Dendritic cell treated with granulocyte-macrophage colony-stimulating factor and Interleukin-4, amounts not matched to agents 40 ng/mL and 50 ng/mL, for 4 days (primary cell): ENCODE results near the gene TRIB2.

Experiments
- H3K27ac Mint-ChIP-seq: one replicate; pipeline ENCODE4 v1.8.0; 2022; ENCODE audit warnings: mild to moderate bottlenecking, mixed read lengths
- H3K27me3 Mint-ChIP-seq: one replicate; pipeline ENCODE4 v1.8.0; 2022; ENCODE audit warnings: mild to moderate bottlenecking, mixed read lengths
- H3K36me3 Mint-ChIP-seq: one replicate; pipeline ENCODE4 v1.8.0; 2022; ENCODE audit warnings: low read depth, mixed read lengths
- H3K4me1 Mint-ChIP-seq: one replicate; pipeline ENCODE4 v1.8.0; 2022; ENCODE audit warnings: low read depth, mixed read lengths
- H3K4me3 Mint-ChIP-seq: one replicate; pipeline ENCODE4 v1.8.0; 2022; ENCODE audit warnings: mild to moderate bottlenecking, moderate library complexity, mixed read lengths
- H3K9me3 Mint-ChIP-seq: one replicate; pipeline ENCODE4 v1.8.0; 2022; ENCODE audit warnings: mixed read lengths
- intact Hi-C: fragments of 100-400 bp; cut with micrococcal nuclease; formaldehyde crosslinking; loops from one replicate; pipeline ENCODE4 v1.15.0; 2022

Gene TRIB2

GRCh38 chr2:12708508-12709206 lies 8.1 kb upstream of the TRIB2 start:
- Mint-ChIP-seq H3K27ac (no peak overlapping the region), H3K4me1 (peaks cover 6% of the 10 kb centered on the region), H3K9me3 (peaks cover 11% of the 10 kb centered on the region), H3K4me3 (no peak overlapping the region), H3K36me3 (no peaks in the 10 kb centered on the region), H3K27me3 (peaks cover 14% of the 10 kb centered on the region)
- intact Hi-C loops, result no loop called here

DNA sequence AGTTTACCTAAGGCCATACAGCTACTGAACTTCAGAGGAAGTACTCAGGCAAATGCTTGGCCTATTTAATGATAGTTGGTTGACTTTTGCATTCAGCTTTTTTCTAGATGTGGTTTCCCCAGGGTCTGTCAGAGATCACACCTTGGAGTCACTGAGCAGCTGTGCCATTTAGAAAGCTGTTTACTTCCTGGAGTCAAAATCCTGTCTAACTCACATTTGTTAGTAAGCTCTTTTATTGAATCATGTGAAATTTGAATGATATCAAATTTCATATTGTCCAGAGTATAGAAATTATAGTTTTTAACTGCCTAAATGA lies 7.6 kb upstream of the TRIB2 start:
- Mint-ChIP-seq H3K9me3 (peaks cover 11% of the 10 kb centered on the region), H3K36me3 (no peaks in the 10 kb centered on the region), H3K27ac (no peak overlapping the region), H3K27me3 (peaks cover 11% of the 10 kb centered on the region), H3K4me1 (peaks cover 6% of the 10 kb centered on the region), H3K4me3 (no peak overlapping the region)
- intact Hi-C loops, result no loop called here

- H3K9me3 Mint-ChIP-seq, result peaks cover 5% of the 10 kb centered on the region
- peaks cover 1% of the 10 kb centered on the region for H3K4me1 Mint-ChIP-seq
- H3K27me3 Mint-ChIP-seq, result peaks cover 19% of the 10 kb centered on the region
- intact Hi-C loops, result no loop called here
- no peak overlapping the region for H3K4me3 Mint-ChIP-seq
- H3K27ac Mint-ChIP-seq, result no peak overlapping the region
- no peaks in the 10 kb centered on the region for H3K36me3 Mint-ChIP-seq
Observed at GRCh38 chr2:12710301-12710700, 6.4 kb upstream of the TRIB2 start.

- Mint-ChIP-seq H3K4me3 (no peak overlapping the region), H3K27ac (no peak overlapping the region), H3K27me3 (peaks cover 29% of the 10 kb centered on the region), H3K9me3 (no peaks in the 10 kb centered on the region), H3K4me1 (peaks cover 6% of the 10 kb centered on the region), H3K36me3 (no peaks in the 10 kb centered on the region)
- intact Hi-C loops, result no loop called here
Observed at GRCh38 chr2:12711339-12711738, 5.4 kb upstream of the TRIB2 start.

DNA sequence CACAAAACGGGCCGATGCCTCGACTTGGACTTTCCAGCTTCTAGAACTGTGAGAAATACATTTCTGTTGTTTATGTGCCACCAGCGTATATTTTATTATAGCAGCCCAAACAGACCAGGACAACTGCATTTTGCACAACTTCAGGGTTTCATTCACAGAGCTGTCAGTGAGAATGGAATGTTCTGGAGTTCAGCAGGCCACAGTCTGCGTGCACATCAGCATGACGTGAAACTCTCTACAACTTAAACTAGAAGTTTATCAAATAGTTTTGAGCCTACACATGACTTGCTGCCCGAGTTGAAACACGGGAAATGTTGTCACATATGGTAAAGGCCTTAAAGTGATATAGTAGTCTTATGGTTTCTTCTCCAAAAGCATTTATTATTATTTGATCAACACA lies 3.9 kb upstream of the TRIB2 start:
- Mint-ChIP-seq H3K27ac (no peak overlapping the region), H3K36me3 (peaks cover 12% of the 10 kb centered on the region), H3K4me3 (no peak overlapping the region), H3K4me1 (peaks cover 9% of the 10 kb centered on the region), H3K27me3 (peaks cover 41% of the 10 kb centered on the region), H3K9me3 (no peaks in the 10 kb centered on the region)
- intact Hi-C loops, result loop anchor here (2.0 kb wide), 1 partner anchor 890 kb away; no protein-coding TSS in a partner anchor

DNA sequence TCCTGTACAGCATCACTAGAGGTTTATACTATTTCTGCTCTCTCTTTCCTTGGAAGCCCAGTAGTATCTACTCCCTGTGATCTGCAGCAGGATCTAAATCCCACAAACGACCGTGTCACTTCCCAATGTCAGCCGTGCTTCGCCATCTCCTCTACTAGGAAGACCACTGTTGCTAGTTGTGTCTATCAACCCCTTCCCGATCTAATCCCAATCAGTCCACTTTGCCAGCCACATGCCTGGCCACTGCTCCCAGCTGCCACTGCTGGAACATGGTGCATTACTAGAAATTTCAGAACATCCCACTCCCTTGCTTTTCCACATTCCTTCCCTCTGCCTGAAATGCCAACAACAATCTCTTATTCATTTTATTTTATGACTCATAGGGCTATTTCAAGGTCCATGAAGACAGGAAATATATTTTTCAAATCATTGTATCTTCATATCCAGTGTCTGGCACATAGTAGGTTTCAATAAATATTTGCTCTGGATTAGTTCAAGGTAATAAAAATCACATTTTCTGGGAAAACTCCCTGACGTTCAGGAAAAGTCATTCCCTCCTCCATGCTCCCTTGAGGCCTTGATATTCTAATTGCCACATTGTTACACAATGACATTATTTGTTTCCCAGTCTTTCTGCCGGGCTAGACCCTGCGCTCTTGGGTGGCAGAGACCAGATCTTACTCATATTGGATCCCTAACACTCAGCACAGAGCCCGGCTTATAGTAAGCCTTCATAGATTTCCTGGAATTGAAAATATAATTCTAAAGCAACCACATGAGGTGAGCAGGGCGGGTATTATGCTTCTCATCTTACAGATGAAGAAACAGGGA lies 2.1 kb upstream of the TRIB2 start:
- Mint-ChIP-seq H3K36me3 (peaks cover 19% of the 10 kb centered on the region), H3K27ac (no peak overlapping the region), H3K9me3 (no peaks in the 10 kb centered on the region), H3K4me1 (peaks cover 26% of the 10 kb centered on the region), H3K27me3 (peaks cover 58% of the 10 kb centered on the region), H3K4me3 (no peak overlapping the region)
- intact Hi-C loops, result loop anchor here (5.0 kb wide), 1 partner anchor 293 kb away; no protein-coding TSS in a partner anchor

- Mint-ChIP-seq H3K4me3 (no peak overlapping the region), H3K4me1 (peaks cover 34% of the 10 kb centered on the region), H3K27ac (peak overlapping the region; percentile 90), H3K36me3 (peaks cover 19% of the 10 kb centered on the region), H3K9me3 (no peaks in the 10 kb centered on the region), H3K27me3 (peaks cover 59% of the 10 kb centered on the region)
- intact Hi-C loops, result loop anchor here (1.0 to 5.0 kb wide), 3 partner anchors 292 to 887 kb away; no protein-coding TSS in a partner anchor
Observed at GRCh38 chr2:12715258-12716031, 1.3 kb upstream of the TRIB2 start.

DNA sequence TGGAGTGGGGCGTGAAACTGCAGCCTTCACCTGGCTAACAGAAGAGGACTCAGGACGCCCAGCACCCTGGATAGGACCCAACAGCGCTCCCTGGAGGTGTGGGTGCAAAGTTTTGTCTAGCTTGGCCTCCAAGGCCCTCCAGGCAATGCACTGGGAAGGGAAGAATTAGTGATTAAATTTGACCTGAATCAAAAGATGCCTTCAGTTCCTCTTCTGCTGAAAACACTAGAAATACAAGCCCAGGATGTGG lies 779 bp upstream of the TRIB2 start:
- no peaks in the 10 kb centered on the region for H3K9me3 Mint-ChIP-seq
- peaks cover 19% of the 10 kb centered on the region for H3K36me3 Mint-ChIP-seq
- H3K4me3 Mint-ChIP-seq, result peak overlapping the region; percentile 96
- H3K4me1 Mint-ChIP-seq, result peaks cover 36% of the 10 kb centered on the region
- peak overlapping the region; percentile 90 for H3K27ac Mint-ChIP-seq
- peaks cover 59% of the 10 kb centered on the region for H3K27me3 Mint-ChIP-seq
- intact Hi-C loops, result loop anchor here (1.0 to 5.0 kb wide), 3 partner anchors 291 to 887 kb away; no protein-coding TSS in a partner anchor

DNA sequence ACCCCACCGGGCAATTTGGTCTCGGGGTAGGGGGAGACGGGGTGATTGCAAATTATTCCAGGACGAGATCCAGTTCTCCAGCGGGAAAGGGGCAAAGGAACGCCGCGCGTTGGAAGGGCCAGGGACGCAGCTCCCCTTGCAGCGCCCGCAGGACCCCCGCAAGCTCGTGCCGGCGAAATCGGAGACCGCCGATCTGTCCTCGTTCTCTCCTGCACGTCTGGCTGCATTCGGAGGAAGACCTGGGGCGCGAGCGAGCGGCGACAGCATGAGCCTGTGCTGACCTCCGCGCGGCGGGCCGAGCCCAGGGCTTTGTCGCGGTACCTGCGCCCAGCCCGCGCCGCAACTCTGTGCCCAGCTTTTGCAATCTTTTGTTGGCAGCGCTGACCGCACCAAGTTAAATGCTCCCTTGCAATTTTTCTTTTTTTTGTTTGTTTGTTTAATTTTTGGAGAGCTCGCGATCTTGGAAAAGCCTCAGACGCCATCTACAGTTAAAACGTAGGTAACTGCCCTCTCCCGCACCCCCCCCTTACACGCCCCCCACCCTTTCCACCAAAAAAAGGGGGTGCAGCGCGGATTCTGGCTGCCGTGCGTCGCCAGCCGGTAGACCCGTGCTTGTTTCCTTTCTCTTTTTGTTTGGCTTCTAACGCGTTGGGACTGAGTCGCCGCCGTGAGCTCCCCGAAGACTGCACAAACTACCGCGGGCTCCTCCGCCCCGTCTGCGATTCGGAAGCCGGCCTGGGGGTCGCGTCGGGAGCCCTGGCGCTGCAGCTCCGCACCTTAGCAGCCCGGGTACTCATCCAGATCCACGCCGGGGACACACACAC lies 667 bp downstream of the TRIB2 start:
- Mint-ChIP-seq H3K27me3 (peaks cover 56% of the 10 kb centered on the region), H3K4me3 (peak overlapping the region; percentile 96), H3K4me1 (peaks cover 46% of the 10 kb centered on the region), H3K9me3 (no peaks in the 10 kb centered on the region), H3K27ac (peak overlapping the region; percentile 90), H3K36me3 (peaks cover 19% of the 10 kb centered on the region)
- intact Hi-C loops, result loop anchor here (2.0 to 5.0 kb wide), 3 partner anchors 213 to 889 kb away; no protein-coding TSS in a partner anchor

GRCh38 chr2:12718015-12718671 lies 1.4 kb downstream of the TRIB2 start:
- no peaks in the 10 kb centered on the region for H3K9me3 Mint-ChIP-seq

DNA sequence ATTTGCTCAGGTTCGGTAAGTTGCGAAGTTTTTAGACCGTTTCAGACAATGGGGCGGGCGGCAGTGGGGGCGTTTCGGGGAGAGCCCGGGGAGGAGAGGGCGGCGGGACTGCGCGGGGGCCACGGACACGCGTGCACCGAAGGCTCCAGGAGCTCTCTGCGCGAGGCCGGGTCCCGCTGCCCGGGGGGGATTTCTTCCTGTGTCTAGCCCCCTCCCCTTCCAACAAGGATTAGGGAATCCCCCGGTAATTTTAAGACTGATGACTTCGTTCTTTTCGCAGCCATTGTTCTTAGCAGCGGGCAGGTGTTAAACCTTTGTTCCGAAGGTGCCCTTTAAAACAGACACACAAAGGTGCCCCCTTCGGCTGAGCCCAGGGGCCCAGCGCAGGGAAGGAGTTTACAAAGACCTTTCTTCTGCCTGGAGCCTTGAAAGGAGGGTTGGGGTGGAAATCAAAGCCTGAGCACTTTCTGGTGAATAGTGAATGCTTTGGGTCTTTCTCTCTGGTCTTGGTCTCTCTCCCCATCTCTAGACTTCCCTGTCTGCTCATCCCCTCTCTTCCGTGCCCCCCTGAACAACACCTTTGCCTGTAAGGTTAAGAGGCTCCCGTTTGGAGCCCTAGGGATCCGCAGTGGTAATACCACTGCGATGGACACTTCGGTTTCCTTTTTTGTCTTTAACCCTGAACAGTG lies 2.1 kb downstream of the TRIB2 start:
- peaks cover 27% of the 10 kb centered on the region for H3K36me3 Mint-ChIP-seq
- H3K27ac Mint-ChIP-seq, result peak overlapping the region; percentile 90
- peak overlapping the region; percentile 96 for H3K4me3 Mint-ChIP-seq
- H3K4me1 Mint-ChIP-seq, result peaks cover 58% of the 10 kb centered on the region
- H3K27me3 Mint-ChIP-seq, result peaks cover 56% of the 10 kb centered on the region
- intact Hi-C loops, result loop anchor here (2.0 to 5.0 kb wide), 2 partner anchors 212 to 288 kb away; no protein-coding TSS in a partner anchor
- H3K9me3 Mint-ChIP-seq, result no peaks in the 10 kb centered on the region

More at GRCh38 chr2:12718015-12718671, 1.4 kb downstream of the TRIB2 start:
- H3K27me3 Mint-ChIP-seq, result peaks cover 57% of the 10 kb centered on the region
- H3K4me3 Mint-ChIP-seq, result peak overlapping the region; percentile 96
- intact Hi-C loops, result loop anchor here (2.0 to 5.0 kb wide), 2 partner anchors 213 to 289 kb away; no protein-coding TSS in a partner anchor
- H3K27ac Mint-ChIP-seq, result peak overlapping the region; percentile 90
- H3K4me1 Mint-ChIP-seq, result peaks cover 53% of the 10 kb centered on the region
- H3K36me3 Mint-ChIP-seq, result peaks cover 20% of the 10 kb centered on the region
